Brain microvascular endothelial cell (primary cell): ENCODE measurements around the gene C2orf78.

ENCODE experiments used
- DNase-seq: peaks from one replicate; pipeline ENCODE4 v3.0.0-alpha.2; 2020
- H3K27ac ChIP-seq: fragments of 250-450 bp; sonication (Bioruptor Pico); 2 replicates; pipeline ENCODE4 v1.5.1; 2020; ENCODE audit warnings: mild to moderate bottlenecking, moderate library complexity
- H3K27me3 ChIP-seq: fragments of 250-450 bp; sonication (Bioruptor Pico); replicated peaks from 2 replicates; pipeline ENCODE4 v1.5.1; 2020; ENCODE audit warnings: mild to moderate bottlenecking
- H3K36me3 ChIP-seq: fragments of 250-450 bp; sonication (Bioruptor Pico); replicated peaks from 2 replicates; pipeline ENCODE4 v1.5.1; 2020; ENCODE audit warnings: mild to moderate bottlenecking
- H3K4me3 ChIP-seq: 2 replicates; pipeline ENCODE4 v1.5.1; 2011; ENCODE audit warnings: low read depth, mild to moderate bottlenecking, control low read depth, low read length, moderate library complexity
- CTCF ChIP-seq: IDR thresholded peaks from 2 replicates; pipeline ENCODE4 v1.5.1; 2011; ENCODE audit warnings: low read depth, mild to moderate bottlenecking, moderate library complexity, low read length, control low read depth, inconsistent platforms; ENCODE audit errors: missing control alignments
- in situ Hi-C: cut with HindIII; loops from 2 replicates; pipeline ENCODE4 v1.10.0; 2017; ENCODE audit warnings: low sequenced_read_pairs, low pct_ligation_motif_present

C2orf78 gene

GRCh38 chr2:73844087-73844486, 60.1 kb downstream of the C2orf78 start:
- no peak for DNase-seq
- no peak for TF ChIP-seq CTCF
- peaks cover 29% of the 10 kb centered on the region for H3K36me3 ChIP-seq
- no peak overlapping the region for H3K27ac ChIP-seq
- no peak overlapping the region for H3K4me3 ChIP-seq
- in situ Hi-C loops: no loop called here
- H3K27me3 ChIP-seq: no peaks in the 10 kb centered on the region

GRCh38 chr2:73850009-73850408, 66.0 kb downstream of the C2orf78 start:
- Histone ChIP-seq H3K27me3 (no peaks in the 10 kb centered on the region), H3K36me3 (peaks cover 45% of the 10 kb centered on the region), H3K4me3 (no peak overlapping the region), H3K27ac (no peak overlapping the region)
- TF ChIP-seq CTCF: no peak
- DNase-seq: no peak
- in situ Hi-C loops: no loop called here

GRCh38 chr2:73851274-73851673, 67.3 kb downstream of the C2orf78 start:
- in situ Hi-C loops: no loop called here
- TF ChIP-seq CTCF: peak; percentile 56
- Histone ChIP-seq H3K36me3 (peaks cover 35% of the 10 kb centered on the region), H3K27ac (no peak overlapping the region), H3K4me3 (no peak overlapping the region), H3K27me3 (no peaks in the 10 kb centered on the region)
- no peak for DNase-seq

- peaks cover 29% of the 10 kb centered on the region for H3K36me3 ChIP-seq
Measured at GRCh38 chr2:73852020-73852419, 68.0 kb downstream of the C2orf78 start.

GRCh38 chr2:73855526-73855925, 71.5 kb downstream of the C2orf78 start:
- no peak for TF ChIP-seq CTCF
- Histone ChIP-seq H3K27ac (no peak overlapping the region), H3K27me3 (no peaks in the 10 kb centered on the region), H3K36me3 (peaks cover 18% of the 10 kb centered on the region), H3K4me3 (no peak overlapping the region)
- DNase-seq: no peak
- in situ Hi-C loops: no loop called here

More at GRCh38 chr2:73852020-73852419, 68.0 kb downstream of the C2orf78 start:
- Histone ChIP-seq H3K4me3 (no peak overlapping the region), H3K27ac (peak overlapping the region; percentile 16), H3K27me3 (no peaks in the 10 kb centered on the region)
- no peak for TF ChIP-seq CTCF
- in situ Hi-C loops: no loop called here
- DNase-seq: peak; percentile 72

- H3K36me3 ChIP-seq: peaks cover 22% of the 10 kb centered on the region
- no peaks in the 10 kb centered on the region for H3K27me3 ChIP-seq
- no peak for TF ChIP-seq CTCF
- no peak overlapping the region for H3K4me3 ChIP-seq
- in situ Hi-C loops: no loop called here
- no peak overlapping the region for H3K27ac ChIP-seq
- DNase-seq: peak; percentile 52
Measured at GRCh38 chr2:73856214-73856613, 72.2 kb downstream of the C2orf78 start.
